OCI-LY1 (cell line): ENCODE data around the gene SOWAHB.

Experiments used
- H2AFZ ChIP-seq: fragments of 200-600 bp; sonication (generic), shearing (Covaris generic); 2 replicates; pipeline ENCODE4 v1.6.0; 2014; ENCODE audit warnings: antibody characterized with exemption, mild to moderate bottlenecking, low read length
- H3F3A ChIP-seq: fragments of 200-600 bp; sonication (generic), shearing (Covaris generic); 2 replicates; pipeline ENCODE4 v1.6.0; 2014; ENCODE audit warnings: mild to moderate bottlenecking, antibody characterized with exemption, low read length, moderate library complexity; ENCODE audit not compliant: insufficient read depth
- H3K27ac ChIP-seq: fragments of 200-600 bp; sonication (generic); 2 replicates; pipeline ENCODE4 v1.5.1; 2014; ENCODE audit warnings: low read length, mixed run types, mild to moderate bottlenecking, low read depth; ENCODE audit not compliant: poor library complexity, severe bottlenecking
- H3K27me3 ChIP-seq: fragments of 200-600 bp; sonication (generic); 2 replicates; pipeline ENCODE4 v1.6.0; 2014; ENCODE audit warnings: antibody characterized with exemption, mild to moderate bottlenecking, low read length, moderate library complexity; ENCODE audit not compliant: insufficient read depth
- H3K36me3 ChIP-seq: fragments of 200-600 bp; sonication (generic); 2 replicates; pipeline ENCODE4 v1.6.1; 2014; ENCODE audit warnings: mild to moderate bottlenecking, antibody characterized with exemption, low read length, moderate library complexity, mixed read lengths; ENCODE audit not compliant: insufficient read depth
- H3K4me1 ChIP-seq: fragments of 200-600 bp; sonication (generic); 2 replicates; pipeline ENCODE4 v1.5.1; 2014; ENCODE audit warnings: mild to moderate bottlenecking, low read length, moderate library complexity; ENCODE audit not compliant: insufficient read depth, severe bottlenecking
- H3K4me2 ChIP-seq: fragments of 200-600 bp; sonication (generic), shearing (Covaris generic); 2 replicates; pipeline ENCODE4 v1.6.1; 2014; ENCODE audit warnings: low read length
- H3K4me3 ChIP-seq: fragments of 200-600 bp; sonication (generic); 2 replicates; pipeline ENCODE4 v1.5.1; 2014; ENCODE audit warnings: low read length, low read depth, mild to moderate bottlenecking, mixed read lengths; ENCODE audit not compliant: poor library complexity, severe bottlenecking
- H3K79me2 ChIP-seq: fragments of 200-600 bp; shearing (Covaris generic); 2 replicates; pipeline ENCODE4 v1.6.1; 2016; ENCODE audit warnings: mixed run types, low read length, mixed read lengths; ENCODE audit not compliant: insufficient read depth
- H3K9ac ChIP-seq: fragments of 200-600 bp; sonication (generic), shearing (Covaris generic); 2 replicates; pipeline ENCODE4 v1.6.1; 2014; ENCODE audit warnings: mild to moderate bottlenecking, low read length, mixed read lengths
- H3K9me2 ChIP-seq: fragments of 200-600 bp; sonication (generic), shearing (Covaris generic); 2 replicates; pipeline ENCODE4 v1.6.1; 2014; ENCODE audit warnings: low read depth, mild to moderate bottlenecking, low read length, mixed read lengths
- H3K9me3 ChIP-seq: fragments of 200-600 bp; shearing (Covaris generic); 2 replicates; pipeline ENCODE4 v1.6.1; 2014; ENCODE audit warnings: low read length, mixed read lengths
- H4K20me1 ChIP-seq: fragments of 200-600 bp; sonication (generic), shearing (Covaris generic); 2 replicates; pipeline ENCODE4 v1.6.0; 2016; ENCODE audit warnings: mild to moderate bottlenecking, low read length; ENCODE audit not compliant: insufficient read depth
- CTCF ChIP-seq: fragments of 200-600 bp; sonication (generic), shearing (Covaris generic); IDR thresholded peaks from 2 replicates; pipeline ENCODE4 v1.5.1; 2017; ENCODE audit warnings: mild to moderate bottlenecking, antibody characterized with exemption, low read length, moderate library complexity, mixed read lengths
- EZH2 ChIP-seq: fragments of 200-600 bp; sonication (generic), shearing (Covaris generic); IDR thresholded peaks from 2 replicates; pipeline ENCODE4 v1.8.0; 2017; ENCODE audit warnings: borderline replicate concordance, mixed run types, mild to moderate bottlenecking, antibody characterized with exemption, low read length, moderate library complexity, mixed read lengths

The SOWAHB gene

GRCh38 chr4:76931087-76931486, 33.1 kb upstream of the SOWAHB start:
- Histone ChIP-seq H3K4me1 (no peaks in the 10 kb centered on the region), H3K36me3 (no peaks in the 10 kb centered on the region), H2AFZ (no peak overlapping the region), H3K4me2 (no peak overlapping the region), H3K4me3 (no peak overlapping the region), H3F3A (no peaks in the 10 kb centered on the region), H4K20me1 (no peaks in the 10 kb centered on the region), H3K9ac (no peak overlapping the region), H3K9me2 (no peaks in the 10 kb centered on the region), H3K27ac (no peak overlapping the region), H3K27me3 (no peaks in the 10 kb centered on the region), H3K79me2 (no peaks in the 10 kb centered on the region), H3K9me3 (no peaks in the 10 kb centered on the region)
- TF ChIP-seq CTCF (no peak), EZH2 (no peak)

GRCh38 chr4:76930685-76931084, 32.7 kb upstream of the SOWAHB start:
- no peaks in the 10 kb centered on the region for H3K4me1 ChIP-seq
- H3K79me2 ChIP-seq, result no peaks in the 10 kb centered on the region
- no peak for TF ChIP-seq CTCF
- TF ChIP-seq EZH2, result no peak
- no peaks in the 10 kb centered on the region for H3K9me2 ChIP-seq
- no peaks in the 10 kb centered on the region for H3K9me3 ChIP-seq
- no peaks in the 10 kb centered on the region for H3F3A ChIP-seq
- H4K20me1 ChIP-seq, result no peaks in the 10 kb centered on the region
- H3K27ac ChIP-seq, result no peak overlapping the region
- no peaks in the 10 kb centered on the region for H3K27me3 ChIP-seq
- no peak overlapping the region for H3K4me2 ChIP-seq
- H2AFZ ChIP-seq, result no peak overlapping the region
- no peak overlapping the region for H3K4me3 ChIP-seq
- no peak overlapping the region for H3K9ac ChIP-seq
- H3K36me3 ChIP-seq, result no peaks in the 10 kb centered on the region

GRCh38 chr4:76926841-76927240, 28.9 kb upstream of the SOWAHB start:
- H3K4me2 ChIP-seq, result no peak overlapping the region
- no peak overlapping the region for H2AFZ ChIP-seq
- no peak overlapping the region for H3K4me3 ChIP-seq
- H3K27me3 ChIP-seq, result no peaks in the 10 kb centered on the region
- H4K20me1 ChIP-seq, result no peaks in the 10 kb centered on the region
- no peak overlapping the region for H3K9ac ChIP-seq
- no peaks in the 10 kb centered on the region for H3F3A ChIP-seq
- H3K79me2 ChIP-seq, result no peaks in the 10 kb centered on the region
- H3K4me1 ChIP-seq, result no peaks in the 10 kb centered on the region
- H3K27ac ChIP-seq, result no peak overlapping the region
- TF ChIP-seq CTCF (no peak), EZH2 (no peak)
- H3K36me3 ChIP-seq, result no peaks in the 10 kb centered on the region
- no peaks in the 10 kb centered on the region for H3K9me2 ChIP-seq
- H3K9me3 ChIP-seq, result no peaks in the 10 kb centered on the region
